Measurements from ENCODE around the gene NHEJ1. TPM values are rescaled to one million over a fixed set of nuclear protein-coding genes. Genes with fewer than 3 reads are reported as not detected.

The NHEJ1 gene
- total and polyA plus RNA-seq, 2 of the 13 experiments (the other 11 are each of a cell fraction or from before 2014, with no cell fraction given), result 30.0 to 30.7 TPM

GRCh38 chr2:219071131-219071816, 89.3 kb downstream of the NHEJ1 start (continued):
- TF ChIP-seq SAFB2 (CRISPR knock-in tag; IDR thresholded peaks at IDR 0.05; ENCODE audit: borderline replicate concordance, low read depth), result no peak
- TF ChIP-seq HOXA7 (CRISPR knock-in tag; IDR thresholded peaks at IDR 0.05), result no peak
- TF ChIP-seq HMG20A (CRISPR knock-in tag; IDR thresholded peaks at IDR 0.05; ENCODE audit: borderline replicate concordance), result peak; percentile 80; the same call in 1 of the 2 replicates
- peak; percentile 67; the same call in 1 of the 2 replicates for TF ChIP-seq MEIS2 (CRISPR knock-in tag; IDR thresholded peaks at IDR 0.05)
- peak; percentile 94 for TF ChIP-seq ARID5B (CRISPR knock-in tag; IDR thresholded peaks at IDR 0.05)
- TF ChIP-seq ONECUT2 (CRISPR knock-in tag; IDR thresholded peaks at IDR 0.05), result peak; percentile 54; the same call in 1 of the 2 replicates
- no peak for TF ChIP-seq RBFOX2 (IDR thresholded peaks at IDR 0.05; ENCODE audit: low read depth, low read length)
- peak; percentile 25; the same call in 1 of the 2 replicates for TF ChIP-seq PHF8 (CRISPR knock-in tag; IDR thresholded peaks at IDR 0.05)
- no peak for TF ChIP-seq ZNF296 (CRISPR knock-in tag; conservative IDR thresholded peaks at IDR 0.05)
- TF ChIP-seq SP5 (CRISPR knock-in tag; IDR thresholded peaks at IDR 0.05; ENCODE audit: borderline replicate concordance, low read depth), result peak; percentile 83; the same call in 1 of the 2 replicates
- no peak for TF ChIP-seq NCOA5 (CRISPR knock-in tag; IDR thresholded peaks at IDR 0.05)
- TF ChIP-seq ZNF33B (CRISPR knock-in tag; IDR thresholded peaks at IDR 0.05), result peak; percentile 91; the same call in 1 of the 2 replicates
- TF ChIP-seq, protein P1, sequence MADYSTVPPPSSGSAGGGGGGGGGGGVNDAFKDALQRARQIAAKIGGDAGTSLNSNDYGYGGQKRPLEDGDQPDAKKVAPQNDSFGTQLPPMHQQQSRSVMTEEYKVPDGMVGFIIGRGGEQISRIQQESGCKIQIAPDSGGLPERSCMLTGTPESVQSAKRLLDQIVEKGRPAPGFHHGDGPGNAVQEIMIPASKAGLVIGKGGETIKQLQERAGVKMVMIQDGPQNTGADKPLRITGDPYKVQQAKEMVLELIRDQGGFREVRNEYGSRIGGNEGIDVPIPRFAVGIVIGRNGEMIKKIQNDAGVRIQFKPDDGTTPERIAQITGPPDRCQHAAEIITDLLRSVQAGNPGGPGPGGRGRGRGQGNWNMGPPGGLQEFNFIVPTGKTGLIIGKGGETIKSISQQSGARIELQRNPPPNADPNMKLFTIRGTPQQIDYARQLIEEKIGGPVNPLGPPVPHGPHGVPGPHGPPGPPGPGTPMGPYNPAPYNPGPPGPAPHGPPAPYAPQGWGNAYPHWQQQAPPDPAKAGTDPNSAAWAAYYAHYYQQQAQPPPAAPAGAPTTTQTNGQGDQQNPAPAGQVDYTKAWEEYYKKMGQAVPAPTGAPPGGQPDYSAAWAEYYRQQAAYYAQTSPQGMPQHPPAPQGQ (CRISPR knock-in tag; IDR thresholded peaks at IDR 0.05; ENCODE audit: borderline replicate concordance), result 0 out of 2 replicates have a peak, but pooled peaks have one; percentile 46
- TF ChIP-seq ZNF501 (CRISPR knock-in tag; IDR thresholded peaks at IDR 0.05), result no peak
- TF ChIP-seq ISL2 (CRISPR knock-in tag; IDR thresholded peaks at IDR 0.05), result peak; percentile 72; the same call in 1 of the 2 replicates
- TF ChIP-seq, protein P2, sequence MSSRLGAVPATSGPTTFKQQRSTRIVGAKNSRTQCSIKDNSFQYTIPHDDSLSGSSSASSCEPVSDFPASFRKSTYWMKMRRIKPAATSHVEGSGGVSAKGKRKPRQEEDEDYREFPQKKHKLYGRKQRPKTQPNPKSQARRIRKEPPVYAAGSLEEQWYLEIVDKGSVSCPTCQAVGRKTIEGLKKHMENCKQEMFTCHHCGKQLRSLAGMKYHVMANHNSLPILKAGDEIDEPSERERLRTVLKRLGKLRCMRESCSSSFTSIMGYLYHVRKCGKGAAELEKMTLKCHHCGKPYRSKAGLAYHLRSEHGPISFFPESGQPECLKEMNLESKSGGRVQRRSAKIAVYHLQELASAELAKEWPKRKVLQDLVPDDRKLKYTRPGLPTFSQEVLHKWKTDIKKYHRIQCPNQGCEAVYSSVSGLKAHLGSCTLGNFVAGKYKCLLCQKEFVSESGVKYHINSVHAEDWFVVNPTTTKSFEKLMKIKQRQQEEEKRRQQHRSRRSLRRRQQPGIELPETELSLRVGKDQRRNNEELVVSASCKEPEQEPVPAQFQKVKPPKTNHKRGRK (CRISPR knock-in tag; IDR thresholded peaks at IDR 0.05), result no peak
- no peak for TF ChIP-seq ATF3 (CRISPR knock-in tag; IDR thresholded peaks at IDR 0.05)

All from HepG2 (cell line).